Superior temporal gyrus (tissue), 1 donor: ENCODE measurements around the gene KCNJ5.

ENCODE experiments used
- DNase-seq: peaks from one replicate; pipeline ENCODE4 v3.0.0-alpha.2; 2016; ENCODE audit errors: extremely low spot score

The KCNJ5 gene

GRCh38 chr11:128871168-128871610 lies 20.0 kb upstream of the KCNJ5 start:
- no peak for DNase-seq

GRCh38 chr11:128872094-128872493 lies 19.1 kb upstream of the KCNJ5 start:
- no peak for DNase-seq

- no peak for DNase-seq
Measured at GRCh38 chr11:128872594-128872993, 18.6 kb upstream of the KCNJ5 start.

GRCh38 chr11:128874427-128874826 lies 16.7 kb upstream of the KCNJ5 start:
- DNase-seq, result no peak

- no peak for DNase-seq
Measured at GRCh38 chr11:128876133-128876650, 15.0 kb upstream of the KCNJ5 start.

GRCh38 chr11:128877726-128878125 lies 13.4 kb upstream of the KCNJ5 start:
- DNase-seq, result no peak

- no peak for DNase-seq
Measured at GRCh38 chr11:128878455-128878854, 12.7 kb upstream of the KCNJ5 start.

GRCh38 chr11:128879817-128880216 lies 11.3 kb upstream of the KCNJ5 start:
- DNase-seq, result no peak

- no peak for DNase-seq
Measured at GRCh38 chr11:128881221-128881620, 9.9 kb upstream of the KCNJ5 start.

GRCh38 chr11:128882451-128882850 lies 8.7 kb upstream of the KCNJ5 start:
- no peak for DNase-seq

- no peak for DNase-seq
Measured at GRCh38 chr11:128884054-128884453, 7.1 kb upstream of the KCNJ5 start.

- peak; percentile 86 for DNase-seq
Measured at GRCh38 chr11:128884703-128885338, 6.3 kb upstream of the KCNJ5 start.

GRCh38 chr11:128886406-128887124 lies 4.6 kb upstream of the KCNJ5 start:
- DNase-seq, result no peak

- DNase-seq, result no peak
Measured at GRCh38 chr11:128888034-128888985, 2.8 kb upstream of the KCNJ5 start.

GRCh38 chr11:128889657-128890213 lies 1.4 kb upstream of the KCNJ5 start:
- DNase-seq, result no peak

GRCh38 chr11:128890216-128890542 lies 977 bp upstream of the KCNJ5 start:
- DNase-seq, result no peak

GRCh38 chr11:128891913-128892398 lies 800 bp downstream of the KCNJ5 start:
- no peak for DNase-seq

GRCh38 chr11:128892866-128893565 lies 1.9 kb downstream of the KCNJ5 start:
- DNase-seq, result no peak

GRCh38 chr11:128893578-128894285 lies 2.6 kb downstream of the KCNJ5 start:
- DNase-seq, result no peak

GRCh38 chr11:128894286-128894681 lies 3.1 kb downstream of the KCNJ5 start:
- no peak for DNase-seq
